Rectal smooth muscle tissue (tissue), 1 donor: Measurements from ENCODE around the gene CCDC93.

Experiments
- H3K27ac ChIP-seq: one replicate; pipeline ENCODE4 v1.7.0; 2013; ENCODE audit warnings: low read depth, low read length, inconsistent platforms
- H3K27me3 ChIP-seq: one replicate; pipeline ENCODE4 v1.7.0; 2013; ENCODE audit warnings: low read length; ENCODE audit not compliant: control insufficient read depth, insufficient read depth
- H3K36me3 ChIP-seq: one replicate; pipeline ENCODE4 v1.7.0; 2013; ENCODE audit warnings: low read length; ENCODE audit not compliant: control insufficient read depth, insufficient read depth
- H3K4me1 ChIP-seq: one replicate; pipeline ENCODE4 v1.7.0; 2013; ENCODE audit warnings: low read length; ENCODE audit not compliant: control insufficient read depth, insufficient read depth
- H3K4me3 ChIP-seq: one replicate; pipeline ENCODE4 v1.7.0; 2013; ENCODE audit warnings: low read length
- H3K9ac ChIP-seq: one replicate; pipeline ENCODE4 v1.7.0; 2013; ENCODE audit warnings: low read length

The CCDC93 gene

GRCh38 chr2:117958186-117958585 is 55.7 kb downstream of the CCDC93 start:
- Histone ChIP-seq H3K36me3 (peaks cover 11% of the 10 kb centered on the region), H3K27ac (no peak overlapping the region), H3K4me3 (no peak overlapping the region), H3K27me3 (no peaks in the 10 kb centered on the region), H3K9ac (no peak overlapping the region), H3K4me1 (no peaks in the 10 kb centered on the region)

GRCh38 chr2:117957616-117958015 is 56.3 kb downstream of the CCDC93 start:
- Histone ChIP-seq H3K4me1 (no peaks in the 10 kb centered on the region), H3K27ac (no peak overlapping the region), H3K9ac (no peak overlapping the region), H3K4me3 (no peak overlapping the region), H3K36me3 (peaks cover 11% of the 10 kb centered on the region), H3K27me3 (no peaks in the 10 kb centered on the region)

GRCh38 chr2:117956036-117956796 is 57.7 kb downstream of the CCDC93 start:
- H3K36me3 ChIP-seq: peaks cover 11% of the 10 kb centered on the region

GRCh38 chr2:117953231-117953630 is 60.6 kb downstream of the CCDC93 start:
- H3K36me3 ChIP-seq: peaks cover 12% of the 10 kb centered on the region

More at GRCh38 chr2:117956036-117956796, 57.7 kb downstream of the CCDC93 start:
- no peaks in the 10 kb centered on the region for H3K4me1 ChIP-seq
- H3K27ac ChIP-seq: no peak overlapping the region
- no peaks in the 10 kb centered on the region for H3K27me3 ChIP-seq
- no peak overlapping the region for H3K4me3 ChIP-seq
- H3K9ac ChIP-seq: no peak overlapping the region

GRCh38 chr2:117952701-117953100 is 61.2 kb downstream of the CCDC93 start:
- no peak overlapping the region for H3K4me3 ChIP-seq
- H3K36me3 ChIP-seq: peaks cover 12% of the 10 kb centered on the region

More at GRCh38 chr2:117953231-117953630, 60.6 kb downstream of the CCDC93 start:
- no peaks in the 10 kb centered on the region for H3K27me3 ChIP-seq
- no peak overlapping the region for H3K9ac ChIP-seq
- no peaks in the 10 kb centered on the region for H3K4me1 ChIP-seq
- no peak overlapping the region for H3K27ac ChIP-seq
- no peak overlapping the region for H3K4me3 ChIP-seq

GRCh38 chr2:117952228-117952627 is 61.6 kb downstream of the CCDC93 start:
- H3K36me3 ChIP-seq: peaks cover 12% of the 10 kb centered on the region
- no peak overlapping the region for H3K4me3 ChIP-seq
- no peaks in the 10 kb centered on the region for H3K4me1 ChIP-seq
- H3K27me3 ChIP-seq: no peaks in the 10 kb centered on the region
- no peak overlapping the region for H3K27ac ChIP-seq
- H3K9ac ChIP-seq: no peak overlapping the region

More at GRCh38 chr2:117952701-117953100, 61.2 kb downstream of the CCDC93 start:
- Histone ChIP-seq H3K4me1 (no peaks in the 10 kb centered on the region), H3K27ac (no peak overlapping the region), H3K27me3 (no peaks in the 10 kb centered on the region), H3K9ac (no peak overlapping the region)

- Histone ChIP-seq H3K36me3 (peaks cover 26% of the 10 kb centered on the region), H3K9ac (no peak overlapping the region), H3K4me1 (no peaks in the 10 kb centered on the region), H3K27ac (no peak overlapping the region), H3K27me3 (no peaks in the 10 kb centered on the region), H3K4me3 (no peak overlapping the region)
These were observed 64.1 kb downstream of the CCDC93 start for GRCh38 chr2:117949806-117950205.

GRCh38 chr2:117948615-117949014 is 65.3 kb downstream of the CCDC93 start:
- Histone ChIP-seq H3K27me3 (no peaks in the 10 kb centered on the region), H3K4me1 (no peaks in the 10 kb centered on the region), H3K9ac (no peak overlapping the region), H3K27ac (no peak overlapping the region), H3K4me3 (no peak overlapping the region), H3K36me3 (peaks cover 35% of the 10 kb centered on the region)

- Histone ChIP-seq H3K27ac (no peak overlapping the region), H3K4me1 (no peaks in the 10 kb centered on the region), H3K36me3 (peaks cover 57% of the 10 kb centered on the region), H3K27me3 (no peaks in the 10 kb centered on the region), H3K9ac (no peak overlapping the region), H3K4me3 (no peak overlapping the region)
These were observed 68.6 kb downstream of the CCDC93 start for GRCh38 chr2:117945296-117945695.

- no peak overlapping the region for H3K9ac ChIP-seq
- H3K36me3 ChIP-seq: peaks cover 57% of the 10 kb centered on the region
These were observed 69.1 kb downstream of the CCDC93 start for GRCh38 chr2:117944816-117945215.

GRCh38 chr2:117943013-117943672 is 70.7 kb downstream of the CCDC93 start:
- Histone ChIP-seq H3K9ac (no peak overlapping the region), H3K36me3 (peaks cover 67% of the 10 kb centered on the region), H3K27me3 (no peaks in the 10 kb centered on the region), H3K27ac (no peak overlapping the region), H3K4me1 (no peaks in the 10 kb centered on the region), H3K4me3 (no peak overlapping the region)

More at GRCh38 chr2:117944816-117945215, 69.1 kb downstream of the CCDC93 start:
- Histone ChIP-seq H3K4me1 (no peaks in the 10 kb centered on the region), H3K27ac (no peak overlapping the region), H3K27me3 (no peaks in the 10 kb centered on the region), H3K4me3 (no peak overlapping the region)

GRCh38 chr2:117942551-117942950 is 71.3 kb downstream of the CCDC93 start:
- no peaks in the 10 kb centered on the region for H3K27me3 ChIP-seq
- H3K27ac ChIP-seq: no peak overlapping the region
- H3K9ac ChIP-seq: no peak overlapping the region
- H3K4me3 ChIP-seq: no peak overlapping the region
- H3K36me3 ChIP-seq: peaks cover 72% of the 10 kb centered on the region
- H3K4me1 ChIP-seq: no peaks in the 10 kb centered on the region
